ENCODE data around the gene NEK9. TPM values are rescaled to one million over a fixed set of nuclear protein-coding genes. Genes with fewer than 3 reads are reported as not detected.
"Not testable (repeated sequence)": the region's sequence is repeated elsewhere in the genome, so short reads cannot be mapped to it uniquely, and the experiment has no call there.

The NEK9 gene
- total RNA-seq, 2 donors from 2014 or later = 26.4 to 38.4 TPM

DNA sequence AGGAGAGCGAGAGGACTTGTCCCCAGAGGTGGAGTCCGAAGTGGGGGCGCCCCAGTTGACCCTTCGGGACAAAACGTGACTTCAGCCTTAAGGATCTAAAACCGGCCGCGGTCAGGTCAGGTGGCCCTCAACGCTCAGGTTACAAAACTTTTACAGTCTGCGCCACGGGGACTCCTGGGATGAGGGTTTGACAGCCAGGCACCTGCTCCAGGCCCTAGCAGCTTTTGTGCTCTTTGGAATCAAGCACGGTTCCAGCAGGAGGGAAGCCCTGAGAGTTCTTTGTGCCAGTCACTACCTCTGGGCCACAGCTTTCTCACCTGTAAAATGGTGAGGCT, 57.1 kb downstream of the NEK9 start:
- no peaks in the 10 kb centered on the region for H3K36me3 ChIP-seq (replicated peaks in 1 of 2; ENCODE audit: insufficient read depth in 1 of 2, low read depth in 2 of 2)
- DNase-seq (no peak), ATAC-seq (peak; percentile 39)
- no peaks in the 10 kb centered on the region for H3K27me3 ChIP-seq
- TF ChIP-seq POLR2A (IDR thresholded peaks at IDR 0.05) = no peak
- TF ChIP-seq, protein P1, sequence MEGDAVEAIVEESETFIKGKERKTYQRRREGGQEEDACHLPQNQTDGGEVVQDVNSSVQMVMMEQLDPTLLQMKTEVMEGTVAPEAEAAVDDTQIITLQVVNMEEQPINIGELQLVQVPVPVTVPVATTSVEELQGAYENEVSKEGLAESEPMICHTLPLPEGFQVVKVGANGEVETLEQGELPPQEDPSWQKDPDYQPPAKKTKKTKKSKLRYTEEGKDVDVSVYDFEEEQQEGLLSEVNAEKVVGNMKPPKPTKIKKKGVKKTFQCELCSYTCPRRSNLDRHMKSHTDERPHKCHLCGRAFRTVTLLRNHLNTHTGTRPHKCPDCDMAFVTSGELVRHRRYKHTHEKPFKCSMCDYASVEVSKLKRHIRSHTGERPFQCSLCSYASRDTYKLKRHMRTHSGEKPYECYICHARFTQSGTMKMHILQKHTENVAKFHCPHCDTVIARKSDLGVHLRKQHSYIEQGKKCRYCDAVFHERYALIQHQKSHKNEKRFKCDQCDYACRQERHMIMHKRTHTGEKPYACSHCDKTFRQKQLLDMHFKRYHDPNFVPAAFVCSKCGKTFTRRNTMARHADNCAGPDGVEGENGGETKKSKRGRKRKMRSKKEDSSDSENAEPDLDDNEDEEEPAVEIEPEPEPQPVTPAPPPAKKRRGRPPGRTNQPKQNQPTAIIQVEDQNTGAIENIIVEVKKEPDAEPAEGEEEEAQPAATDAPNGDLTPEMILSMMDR (IDR thresholded peaks at IDR 0.05) = no peak
- H3K4me3 ChIP-seq = peak overlapping the region in 1 of 2 donors; percentile 29
- intact Hi-C loops (cut with DNase I) = no loop called here
- H3K4me1 ChIP-seq = peaks cover 50% of the 10 kb centered on the region
- peak overlapping the region; percentile 89 to 94 (median 92) for H3K27ac ChIP-seq
- H3K9me3 ChIP-seq = no peaks in the 10 kb centered on the region
- WGBS, 2 donors = 4% methylated on average over 8 to 12 of the region's 12 CpGs

GRCh38 chr14:75069121-75069810, 57.6 kb downstream of the NEK9 start, which contains the start of gene ZC2HC1C:
Gene ZC2HC1C, plus strand, starts transcription at chr14:75069641. Its CDS starts 933 bp downstream, at chr14:75070574.
- H3K27ac ChIP-seq = peak within 1 kb of the TSS; percentile 89 to 94 (median 92)
- no peaks in the 10 kb centered on the region for H3K27me3 ChIP-seq
- H3K4me1 ChIP-seq = peaks cover 52% of the 10 kb centered on the region
- no peaks in the 10 kb centered on the region for H3K9me3 ChIP-seq
- 0 to 1% methylated on average over 5 to 58 of the region's 58 CpGs for WGBS, 2 donors
- intact Hi-C loops (cut with DNase I) = no loop called here
- DNase-seq (peak; percentile 98 to 99 (median 98)), ATAC-seq (peak; percentile 93)
- H3K4me3 ChIP-seq = peak within 1 kb of the TSS; percentile 6 to 29
- H3K36me3 ChIP-seq (replicated peaks in 1 of 2; ENCODE audit: insufficient read depth in 1 of 2, low read depth in 2 of 2) = no peaks in the 10 kb centered on the region
- TF ChIP-seq POLR2A (IDR thresholded peaks at IDR 0.05) = peak; percentile 38 to 79 (median 71)
- TF ChIP-seq, protein P1 (IDR thresholded peaks at IDR 0.05) = peak in 2 of 7 experiments; percentile 5 to 21

- TF ChIP-seq POLR2A (IDR thresholded peaks at IDR 0.05) = no peak
- TF ChIP-seq, protein P1 (IDR thresholded peaks at IDR 0.05) = no peak
- Histone ChIP-seq H3K9me3 (no peaks in the 10 kb centered on the region), H3K36me3 (replicated peaks in 1 of 2; ENCODE audit: insufficient read depth in 1 of 2, low read depth in 2 of 2) (no peaks in the 10 kb centered on the region), H3K27me3 (no peaks in the 10 kb centered on the region), H3K27ac (peak overlapping the region; percentile 89 to 94 (median 92)), H3K4me1 (peaks cover 54% of the 10 kb centered on the region), H3K4me3 (peak overlapping the region; percentile 6 to 29)
- intact Hi-C loops (cut with DNase I) = no loop called here
- DNase-seq (no peak), ATAC-seq (peak; percentile 16)
- 7 to 17% methylated on average over 15 of the region's 15 CpGs for WGBS, 2 donors
Observed at GRCh38 chr14:75068294-75069120, 58.3 kb downstream of the NEK9 start.

DNA sequence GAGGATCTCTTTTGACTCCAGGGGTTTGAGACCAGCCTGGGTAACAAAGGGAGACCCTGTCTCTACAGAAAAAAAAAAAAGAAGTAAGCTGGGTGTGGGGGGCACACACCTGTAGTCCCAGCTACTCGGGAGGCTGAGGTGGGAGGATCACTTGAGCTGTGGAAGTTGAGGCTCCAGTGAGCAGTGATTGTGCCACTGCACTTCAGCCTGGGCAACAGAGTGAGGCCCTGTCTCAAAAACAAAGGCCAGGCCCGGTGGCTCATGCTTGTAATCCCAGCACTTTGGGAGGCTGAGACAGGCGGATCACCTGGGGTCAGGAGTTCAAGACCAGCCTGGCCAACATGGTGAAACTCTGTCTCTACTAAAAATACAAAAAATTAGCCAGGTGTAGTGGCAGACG, 59.1 kb downstream of the NEK9 start:
- H3K4me3 ChIP-seq; H3K36me3 ChIP-seq (replicated peaks in 1 of 2; ENCODE audit: insufficient read depth in 1 of 2, low read depth in 2 of 2); DNase-seq; H3K27me3 ChIP-seq; intact Hi-C loops (cut with DNase I); ATAC-seq; H3K9me3 ChIP-seq: not testable (repeated sequence)
- peaks cover 54% of the 10 kb centered on the region for H3K4me1 ChIP-seq
- 73 to 86% methylated on average over 4 of the region's 4 CpGs for WGBS, 2 donors
- H3K27ac ChIP-seq = peak overlapping the region in 3 of 4 donors; percentile 89 to 94 (median 94)

GRCh38 chr14:75067212-75067611, 59.6 kb downstream of the NEK9 start:
- ATAC-seq (no peak), DNase-seq (no peak)
- no peak for TF ChIP-seq POLR2A (IDR thresholded peaks at IDR 0.05)
- TF ChIP-seq, protein P1 (IDR thresholded peaks at IDR 0.05) = no peak
- no peaks in the 10 kb centered on the region for H3K27me3 ChIP-seq
- no peak overlapping the region for H3K27ac ChIP-seq
- H3K4me1 ChIP-seq = peaks cover 53% of the 10 kb centered on the region
- no peaks in the 10 kb centered on the region for H3K9me3 ChIP-seq
- intact Hi-C loops (cut with DNase I) = no loop called here
- 72 to 91% methylated on average over 1 of the region's 1 CpG for WGBS, 2 donors
- no peaks in the 10 kb centered on the region for H3K36me3 ChIP-seq (replicated peaks in 1 of 2; ENCODE audit: insufficient read depth in 1 of 2, low read depth in 2 of 2)
- no peak overlapping the region for H3K4me3 ChIP-seq

All from body of pancreas (tissue), 4 donors.